Transverse colon (tissue), 1 donor: ENCODE data around the gene SF3A1.

ENCODE experiments used
- EP300 ChIP-seq: sonication (generic); formaldehyde crosslinking; IDR thresholded peaks from one replicate; pipeline ENCODE4 v1.6.1; 2017; ENCODE audit warnings: antibody characterized with exemption, low read depth
- POLR2A ChIP-seq: fragments of 450-650 bp; IDR thresholded peaks from one replicate; pipeline ENCODE4 v1.6.1; 2016; ENCODE audit warnings: antibody characterized with exemption, mild to moderate bottlenecking, moderate library complexity

- no peak for TF ChIP-seq POLR2A
- no peak for TF ChIP-seq EP300
Observed at GRCh38 chr22:30297276-30297990, 59.3 kb downstream of the SF3A1 start.
